HepG2 (cell line): ENCODE measurements around the gene ZNF25. TPM values are rescaled to one million over a fixed set of nuclear protein-coding genes. Genes with fewer than 3 reads are reported as not detected.

Source experiments
- KDM5B ChIP-seq: sonication (generic); formaldehyde crosslinking; IDR thresholded peaks from 2 replicates; pipeline ENCODE4 v1.4.0; 2020; ENCODE audit warnings: missing genetic modification reagents, mild to moderate bottlenecking, borderline replicate concordance
- LBX2 ChIP-seq: sonication (generic); formaldehyde crosslinking; IDR thresholded peaks from 2 replicates; pipeline ENCODE4 v1.5.0; 2020; ENCODE audit warnings: missing genetic modification reagents, mild to moderate bottlenecking, borderline replicate concordance
- SAFB2 ChIP-seq: sonication (generic); formaldehyde crosslinking; IDR thresholded peaks from 2 replicates; pipeline ENCODE4 v1.5.1; 2020; ENCODE audit warnings: missing genetic modification reagents, low read depth, mild to moderate bottlenecking, borderline replicate concordance
- SETDB1 ChIP-seq: sonication (generic); formaldehyde crosslinking; IDR thresholded peaks from 2 replicates; pipeline ENCODE4 v1.5.1; 2020; ENCODE audit warnings: missing genetic modification reagents, mild to moderate bottlenecking, borderline replicate concordance
- TSC22D2 ChIP-seq: sonication (generic); formaldehyde crosslinking; IDR thresholded peaks from 2 replicates; pipeline ENCODE4 v1.5.1; 2020; ENCODE audit warnings: missing genetic modification reagents, mild to moderate bottlenecking, borderline replicate concordance
- ZC3H4 ChIP-seq: sonication (generic); formaldehyde crosslinking; IDR thresholded peaks from 2 replicates; pipeline ENCODE4 v1.4.0; 2020; ENCODE audit warnings: missing genetic modification reagents, borderline replicate concordance
- ZNF124 ChIP-seq: sonication (generic); formaldehyde crosslinking; IDR thresholded peaks from 2 replicates; pipeline ENCODE4 v1.4.0; 2020; ENCODE audit warnings: missing genetic modification reagents
- ZNF280B ChIP-seq: sonication (generic); formaldehyde crosslinking; IDR thresholded peaks from 2 replicates; pipeline ENCODE4 v1.5.0; 2020; ENCODE audit warnings: missing genetic modification reagents, mild to moderate bottlenecking, borderline replicate concordance
- ZNF468 ChIP-seq: sonication (generic); formaldehyde crosslinking; IDR thresholded peaks from 2 replicates; pipeline ENCODE4 v1.8.0; 2022; ENCODE audit warnings: mild to moderate bottlenecking, moderate library complexity, missing genetic modification reagents
- ZNF512B ChIP-seq: sonication (generic); formaldehyde crosslinking; IDR thresholded peaks from 2 replicates; pipeline ENCODE4 v1.5.1; 2020; ENCODE audit warnings: missing genetic modification reagents, mild to moderate bottlenecking, borderline replicate concordance
- ZSCAN9 ChIP-seq: IDR thresholded peaks from 2 replicates; pipeline ENCODE4 v1.6.1; 2016; ENCODE audit warnings: borderline replicate concordance
- polyA plus RNA-seq, 8 experiments: library from polyadenylated mRNA; depleted of rRNA in 3 of 8; stranded (reverse) in 7 of 8; unstranded in 1 of 8; fragments of >200 nt; fragmentation: Illumina TruSeq in 4 of 8; extraction: Trizol in 4 of 8; gene quantifications; 2 replicates each; pipeline versions ENCODE4 v1.2.1 to v1.2.3, GENCODE V29; 2011 to 2016; ENCODE audit warnings: low read depth in 4 of 8, missing spikeins in 1 of 8, mixed read lengths in 1 of 8; ENCODE audit not compliant: insufficient read depth in 1 of 8
- total RNA-seq, 5 experiments: library from RNA; depleted of rRNA; stranded (reverse); fragments of >200 nt; fragmentation: Illumina TruSeq; extraction: Trizol; gene quantifications; 2 replicates each; pipeline ENCODE4 v1.2.3, GENCODE V29; 2016; ENCODE audit warnings: low read depth in 1 of 5
- TF ChIP-seq, protein P1 (sequence below), 2 experiments: sonication (generic) in 1 of 2; formaldehyde crosslinking in 1 of 2; IDR thresholded peaks; 2 replicates each; pipeline versions ENCODE4 v1.4.0 to v1.6.1; 2018 to 2020; ENCODE audit warnings: missing genetic modification reagents in 2 of 2, borderline replicate concordance in 1 of 2, low read depth in 1 of 2, mild to moderate bottlenecking in 1 of 2, missing biosample characterization in 1 of 2
- TF ChIP-seq, protein P2 (sequence below): sonication (generic); formaldehyde crosslinking; IDR thresholded peaks from 2 replicates; pipeline ENCODE4 v1.5.0; 2020; ENCODE audit warnings: mild to moderate bottlenecking, missing genetic modification reagents
- TF ChIP-seq, protein P3 (sequence below), 2 experiments: fragments of 450-650 bp in 1 of 2; sonication (generic) in 1 of 2; formaldehyde crosslinking; IDR thresholded peaks; 2 replicates each; pipeline versions ENCODE4 v1.5.0 to v1.8.0; 2020 to 2022; ENCODE audit warnings: mild to moderate bottlenecking in 1 of 2, missing genetic modification reagents in 1 of 2

The ZNF25 gene
- total and polyA plus RNA-seq, 2 of the 13 experiments (the other 11 are each of a cell fraction or from before 2014, with no cell fraction given): 1.4 to 1.5 TPM

GRCh38 chr10:37976091-37976879 lies at the start of gene ZNF25 (continued):
- TF ChIP-seq, protein P1, sequence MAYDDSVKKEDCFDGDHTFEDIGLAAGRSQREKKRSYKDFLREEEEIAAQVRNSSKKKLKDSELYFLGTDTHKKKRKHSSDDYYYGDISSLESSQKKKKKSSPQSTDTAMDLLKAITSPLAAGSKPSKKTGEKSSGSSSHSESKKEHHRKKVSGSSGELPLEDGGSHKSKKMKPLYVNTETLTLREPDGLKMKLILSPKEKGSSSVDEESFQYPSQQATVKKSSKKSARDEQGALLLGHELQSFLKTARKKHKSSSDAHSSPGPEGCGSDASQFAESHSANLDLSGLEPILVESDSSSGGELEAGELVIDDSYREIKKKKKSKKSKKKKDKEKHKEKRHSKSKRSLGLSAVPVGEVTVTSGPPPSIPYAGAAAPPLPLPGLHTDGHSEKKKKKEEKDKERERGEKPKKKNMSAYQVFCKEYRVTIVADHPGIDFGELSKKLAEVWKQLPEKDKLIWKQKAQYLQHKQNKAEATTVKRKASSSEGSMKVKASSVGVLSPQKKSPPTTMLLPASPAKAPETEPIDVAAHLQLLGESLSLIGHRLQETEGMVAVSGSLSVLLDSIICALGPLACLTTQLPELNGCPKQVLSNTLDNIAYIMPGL (CRISPR knock-in tag; IDR thresholded peaks at IDR 0.05; ENCODE audit: borderline replicate concordance in 1 of 2, low read depth in 1 of 2): peak; percentile 86 to 95; a peak in 3 of 4 replicates
- TF ChIP-seq ZNF468 (CRISPR knock-in tag): 0 out of 2 replicates have a peak, but pooled peaks have one; percentile 38
- 0 out of 2 replicates have a peak, but pooled peaks have one; percentile 43 for TF ChIP-seq ZNF512B (CRISPR knock-in tag)
- no peak; the same call in 1 of the 2 replicates for TF ChIP-seq SAFB2
- TF ChIP-seq ZNF124 (CRISPR knock-in tag): no peak; the same call in 1 of the 2 replicates
- TF ChIP-seq ZNF280B (CRISPR knock-in tag): no peak; the same call in 1 of the 2 replicates
- peak; percentile 70 for TF ChIP-seq KDM5B
- TF ChIP-seq, protein P2, sequence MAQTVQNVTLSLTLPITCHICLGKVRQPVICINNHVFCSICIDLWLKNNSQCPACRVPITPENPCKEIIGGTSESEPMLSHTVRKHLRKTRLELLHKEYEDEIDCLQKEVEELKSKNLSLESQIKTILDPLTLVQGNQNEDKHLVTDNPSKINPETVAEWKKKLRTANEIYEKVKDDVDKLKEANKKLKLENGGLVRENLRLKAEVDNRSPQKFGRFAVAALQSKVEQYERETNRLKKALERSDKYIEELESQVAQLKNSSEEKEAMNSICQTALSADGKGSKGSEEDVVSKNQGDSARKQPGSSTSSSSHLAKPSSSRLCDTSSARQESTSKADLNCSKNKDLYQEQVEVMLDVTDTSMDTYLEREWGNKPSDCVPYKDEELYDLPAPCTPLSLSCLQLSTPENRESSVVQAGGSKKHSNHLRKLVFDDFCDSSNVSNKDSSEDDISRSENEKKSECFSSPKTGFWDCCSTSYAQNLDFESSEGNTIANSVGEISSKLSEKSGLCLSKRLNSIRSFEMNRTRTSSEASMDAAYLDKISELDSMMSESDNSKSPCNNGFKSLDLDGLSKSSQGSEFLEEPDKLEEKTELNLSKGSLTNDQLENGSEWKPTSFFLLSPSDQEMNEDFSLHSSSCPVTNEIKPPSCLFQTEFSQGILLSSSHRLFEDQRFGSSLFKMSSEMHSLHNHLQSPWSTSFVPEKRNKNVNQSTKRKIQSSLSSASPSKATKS (CRISPR knock-in tag): no peak
- TF ChIP-seq ZC3H4 (CRISPR knock-in tag): peak; percentile 55; the same call in 1 of the 2 replicates
- no peak for TF ChIP-seq SETDB1 (CRISPR knock-in tag)
- peak; percentile 81 for TF ChIP-seq ZSCAN9 (CRISPR knock-in tag)
- TF ChIP-seq TSC22D2: peak; percentile 37; the same call in 1 of the 2 replicates
- TF ChIP-seq, protein P3, sequence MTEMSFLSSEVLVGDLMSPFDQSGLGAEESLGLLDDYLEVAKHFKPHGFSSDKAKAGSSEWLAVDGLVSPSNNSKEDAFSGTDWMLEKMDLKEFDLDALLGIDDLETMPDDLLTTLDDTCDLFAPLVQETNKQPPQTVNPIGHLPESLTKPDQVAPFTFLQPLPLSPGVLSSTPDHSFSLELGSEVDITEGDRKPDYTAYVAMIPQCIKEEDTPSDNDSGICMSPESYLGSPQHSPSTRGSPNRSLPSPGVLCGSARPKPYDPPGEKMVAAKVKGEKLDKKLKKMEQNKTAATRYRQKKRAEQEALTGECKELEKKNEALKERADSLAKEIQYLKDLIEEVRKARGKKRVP (CRISPR knock-in tag; IDR thresholded peaks at IDR 0.05): 0 out of 4 replicates have a peak, but pooled peaks of 1 of the 2 experiments have one; percentile 46
- peak; percentile 39; the same call in 1 of the 2 replicates for TF ChIP-seq LBX2 (CRISPR knock-in tag)
